Activated naive CD4-positive, alpha-beta T cell treated with anti-CD3 and anti-CD28 coated beads, Interleukin-2, amount 50 U/mL, for 24 hours (primary cell): ENCODE data around the gene SNX13.

Experiments
- H3K27ac Mint-ChIP-seq: one replicate; pipeline ENCODE4 v1.8.0; 2021; ENCODE audit warnings: mild to moderate bottlenecking, mixed read lengths
- H3K27me3 Mint-ChIP-seq: one replicate; pipeline ENCODE4 v1.8.0; 2021; ENCODE audit warnings: mixed read lengths
- H3K36me3 Mint-ChIP-seq: one replicate; pipeline ENCODE4 v1.8.0; 2021; ENCODE audit warnings: mixed read lengths
- H3K4me1 Mint-ChIP-seq: one replicate; pipeline ENCODE4 v1.8.0; 2021; ENCODE audit warnings: mixed read lengths
- H3K4me3 Mint-ChIP-seq: one replicate; pipeline ENCODE4 v1.8.0; 2021; ENCODE audit warnings: mild to moderate bottlenecking, mixed read lengths
- H3K9me3 Mint-ChIP-seq: one replicate; pipeline ENCODE4 v1.8.0; 2021; ENCODE audit warnings: mixed read lengths

Gene SNX13

DNA sequence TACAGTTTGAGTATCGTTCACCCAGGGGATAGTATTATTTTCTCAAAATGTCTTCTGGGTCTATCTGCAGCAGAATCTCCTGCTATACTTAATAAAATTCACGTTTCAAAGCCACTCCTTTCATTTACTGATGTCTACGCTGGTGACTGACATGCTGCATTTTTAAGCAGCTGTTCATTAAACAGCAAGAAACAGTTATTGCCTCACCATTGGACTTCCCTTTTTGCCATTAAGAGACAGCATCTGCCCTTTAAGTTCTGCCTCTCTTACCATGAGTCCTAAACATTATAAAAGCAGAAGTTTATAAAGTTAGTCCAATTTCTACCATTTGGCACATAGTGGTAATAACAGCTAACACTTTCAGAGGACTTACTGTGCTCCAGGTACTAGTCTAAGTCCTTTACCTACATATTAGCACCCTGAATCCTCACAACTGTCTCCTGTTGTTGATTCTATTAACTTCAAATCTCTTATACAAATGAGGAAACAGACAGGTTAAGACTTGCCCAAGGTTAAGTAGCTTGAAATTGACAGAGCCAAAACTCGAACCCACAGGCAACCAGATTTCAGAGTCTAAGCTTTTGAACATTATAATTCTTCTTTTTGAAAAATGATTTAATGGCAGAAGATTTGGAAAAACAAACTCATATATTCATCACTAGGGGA is 169.5 kb downstream of the SNX13 start:
- Mint-ChIP-seq H3K4me1 (no peaks in the 10 kb centered on the region), H3K27me3 (no peaks in the 10 kb centered on the region), H3K4me3 (no peak overlapping the region), H3K27ac (no peak overlapping the region), H3K9me3 (no peaks in the 10 kb centered on the region), H3K36me3 (peaks cover 2% of the 10 kb centered on the region)

DNA sequence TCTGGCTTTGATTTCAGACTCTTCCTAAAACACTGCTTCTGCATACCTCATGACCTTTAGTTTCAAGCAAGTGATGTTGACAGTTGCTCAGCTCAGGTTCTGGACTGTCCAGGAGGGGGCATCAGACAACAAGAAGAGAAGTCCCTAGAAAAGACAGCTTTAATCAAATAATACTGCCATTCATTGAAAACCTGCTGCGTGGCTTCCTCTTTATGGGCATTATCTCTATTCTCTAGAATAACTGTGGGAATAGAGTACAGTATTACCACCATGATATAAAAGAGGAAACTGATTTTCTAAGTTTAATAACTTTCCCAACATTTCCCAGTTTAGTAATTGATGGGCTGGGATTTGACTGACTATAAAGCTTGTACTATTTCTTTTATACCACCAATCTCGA is 170.4 kb downstream of the SNX13 start:
- peaks cover 2% of the 10 kb centered on the region for H3K36me3 Mint-ChIP-seq
- no peaks in the 10 kb centered on the region for H3K27me3 Mint-ChIP-seq

DNA sequence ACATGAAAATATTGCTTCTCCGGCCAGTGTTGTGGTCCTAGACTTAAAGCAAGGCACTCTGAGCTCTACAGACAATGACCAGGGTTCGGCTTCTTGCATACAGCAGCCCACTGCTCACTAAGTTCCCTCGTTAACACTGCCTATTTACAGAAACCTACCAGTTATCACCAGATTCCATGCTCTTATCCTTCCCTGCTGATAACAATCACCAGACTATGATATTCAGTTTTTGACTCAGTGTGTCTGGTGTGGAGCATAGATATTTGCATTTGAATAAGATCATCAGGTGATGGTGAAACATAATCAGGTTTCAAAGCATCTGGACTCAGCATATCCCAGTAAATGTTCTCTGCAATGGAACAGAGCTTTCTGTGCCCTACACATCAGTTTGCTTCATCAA is 182.3 kb downstream of the SNX13 start:
- Mint-ChIP-seq H3K27me3 (peaks cover 2% of the 10 kb centered on the region), H3K9me3 (no peaks in the 10 kb centered on the region), H3K4me3 (no peak overlapping the region), H3K36me3 (peaks cover 24% of the 10 kb centered on the region), H3K4me1 (no peaks in the 10 kb centered on the region), H3K27ac (no peak overlapping the region)

More for the DNA sequence above, 170.4 kb downstream of the SNX13 start:
- H3K9me3 Mint-ChIP-seq, result no peaks in the 10 kb centered on the region
- H3K4me1 Mint-ChIP-seq, result no peaks in the 10 kb centered on the region
- no peak overlapping the region for H3K4me3 Mint-ChIP-seq
- no peak overlapping the region for H3K27ac Mint-ChIP-seq

DNA sequence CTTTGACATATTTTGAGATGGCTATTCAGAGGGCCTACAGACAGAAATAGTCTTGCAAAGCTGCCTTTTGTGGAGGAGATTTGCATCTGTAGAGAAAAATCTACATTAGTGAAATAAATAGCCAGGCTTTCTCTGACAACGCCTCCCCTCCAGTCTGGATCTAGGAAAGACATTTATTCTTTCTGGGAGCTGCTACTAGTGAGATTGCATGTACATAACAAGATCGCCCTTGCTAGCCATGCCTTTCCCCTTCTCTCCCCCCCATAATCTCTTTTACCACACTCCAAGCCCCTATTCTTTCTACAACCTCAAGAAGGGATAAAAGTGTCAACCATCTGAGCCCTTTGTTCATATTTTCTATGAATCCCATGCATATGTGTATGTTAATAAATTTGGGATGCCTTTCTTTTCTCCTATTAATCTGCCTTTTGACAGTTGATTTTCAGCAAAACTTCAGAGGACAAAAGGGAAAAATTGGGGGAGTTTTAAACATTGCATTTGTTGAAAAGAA is 194.2 kb downstream of the SNX13 start:
- H3K27ac Mint-ChIP-seq, result no peak overlapping the region
- no peaks in the 10 kb centered on the region for H3K36me3 Mint-ChIP-seq
- H3K9me3 Mint-ChIP-seq, result no peaks in the 10 kb centered on the region
- H3K4me3 Mint-ChIP-seq, result no peak overlapping the region
- no peaks in the 10 kb centered on the region for H3K4me1 Mint-ChIP-seq
- H3K27me3 Mint-ChIP-seq, result peaks cover 1% of the 10 kb centered on the region

DNA sequence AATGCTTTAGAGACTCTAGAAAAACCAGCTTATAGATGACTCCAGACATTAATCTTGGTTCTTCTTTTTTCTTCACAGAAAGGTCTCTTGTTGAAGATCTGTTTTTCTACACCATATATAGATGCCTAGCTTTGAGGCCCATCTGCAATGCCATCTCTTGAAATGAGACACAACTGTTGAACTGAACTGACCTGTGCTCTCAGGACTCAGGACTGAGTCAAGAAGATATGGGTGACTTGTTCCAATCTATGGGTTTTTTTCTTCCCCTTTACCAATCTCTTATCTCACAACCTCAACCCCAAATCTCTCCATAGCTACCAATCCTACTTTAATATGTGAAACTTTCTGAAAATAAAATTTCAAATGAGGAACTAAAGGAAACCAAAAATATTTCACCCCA is 194.7 kb downstream of the SNX13 start:
- H3K36me3 Mint-ChIP-seq, result no peaks in the 10 kb centered on the region
- H3K9me3 Mint-ChIP-seq, result no peaks in the 10 kb centered on the region
- H3K4me1 Mint-ChIP-seq, result no peaks in the 10 kb centered on the region
- H3K27ac Mint-ChIP-seq, result no peak overlapping the region
- H3K4me3 Mint-ChIP-seq, result no peak overlapping the region
- H3K27me3 Mint-ChIP-seq, result peaks cover 1% of the 10 kb centered on the region

DNA sequence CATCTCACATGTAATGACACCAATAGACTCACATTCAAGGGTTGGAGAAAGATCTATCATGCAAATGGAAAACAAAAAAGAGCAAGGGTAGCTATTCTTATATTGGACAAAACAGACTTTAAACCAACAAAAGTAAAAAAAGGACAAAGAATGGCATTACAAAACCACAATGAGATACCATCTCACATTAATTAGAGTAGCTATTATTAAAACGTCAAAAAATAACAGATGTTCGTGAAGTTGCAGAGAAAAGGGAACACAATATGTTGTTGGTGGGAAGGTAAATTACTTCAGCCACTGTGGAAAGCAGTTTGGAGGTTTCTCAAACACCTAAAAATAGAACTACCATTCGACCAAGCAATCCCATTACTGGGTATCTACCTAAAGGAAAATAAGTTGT is 197.0 kb downstream of the SNX13 start:
- H3K4me1 Mint-ChIP-seq, result no peaks in the 10 kb centered on the region
- H3K27me3 Mint-ChIP-seq, result no peaks in the 10 kb centered on the region
- H3K36me3 Mint-ChIP-seq, result no peaks in the 10 kb centered on the region
- no peak overlapping the region for H3K27ac Mint-ChIP-seq
- no peaks in the 10 kb centered on the region for H3K9me3 Mint-ChIP-seq
- H3K4me3 Mint-ChIP-seq, result no peak overlapping the region

DNA sequence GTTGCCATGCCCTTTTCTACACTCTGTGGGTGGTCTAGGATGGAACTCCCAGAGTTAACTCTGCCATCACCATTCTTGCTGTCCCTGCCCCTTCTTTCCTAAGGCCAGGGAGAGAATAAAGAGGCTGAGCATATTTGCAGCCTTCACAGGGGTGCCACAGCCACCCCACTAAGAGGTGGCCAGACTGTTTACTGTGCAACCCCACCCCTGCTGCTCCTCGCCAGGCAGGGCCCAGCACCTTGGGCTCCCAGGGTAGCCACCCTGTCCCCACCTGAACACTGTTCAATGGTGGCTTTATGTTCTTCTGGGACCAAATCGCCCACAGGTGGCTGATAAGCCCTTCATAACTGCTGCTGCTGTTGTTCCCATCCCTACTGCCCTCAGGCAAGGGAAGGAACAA is 198.9 kb downstream of the SNX13 start:
- H3K4me1 Mint-ChIP-seq, result no peaks in the 10 kb centered on the region
- no peaks in the 10 kb centered on the region for H3K36me3 Mint-ChIP-seq
- H3K4me3 Mint-ChIP-seq, result no peak overlapping the region
- peaks cover 2% of the 10 kb centered on the region for H3K27me3 Mint-ChIP-seq
- no peak overlapping the region for H3K27ac Mint-ChIP-seq
- H3K9me3 Mint-ChIP-seq, result no peaks in the 10 kb centered on the region
